Globus pallidus (tissue), 1 donor: ENCODE data around the gene BCL7A.
A peak's percentile ranks its signal among the peaks of the same experiment; 100 is the strongest.
"Not testable (repeated sequence)": the region's sequence is repeated elsewhere in the genome, so short reads cannot be mapped to it uniquely, and the experiment has no call there.

Source experiments
- DNase-seq: peaks from one replicate; pipeline ENCODE4 v3.0.0-alpha.2; 2015; ENCODE audit warnings: low spot score

The BCL7A gene

DNA sequence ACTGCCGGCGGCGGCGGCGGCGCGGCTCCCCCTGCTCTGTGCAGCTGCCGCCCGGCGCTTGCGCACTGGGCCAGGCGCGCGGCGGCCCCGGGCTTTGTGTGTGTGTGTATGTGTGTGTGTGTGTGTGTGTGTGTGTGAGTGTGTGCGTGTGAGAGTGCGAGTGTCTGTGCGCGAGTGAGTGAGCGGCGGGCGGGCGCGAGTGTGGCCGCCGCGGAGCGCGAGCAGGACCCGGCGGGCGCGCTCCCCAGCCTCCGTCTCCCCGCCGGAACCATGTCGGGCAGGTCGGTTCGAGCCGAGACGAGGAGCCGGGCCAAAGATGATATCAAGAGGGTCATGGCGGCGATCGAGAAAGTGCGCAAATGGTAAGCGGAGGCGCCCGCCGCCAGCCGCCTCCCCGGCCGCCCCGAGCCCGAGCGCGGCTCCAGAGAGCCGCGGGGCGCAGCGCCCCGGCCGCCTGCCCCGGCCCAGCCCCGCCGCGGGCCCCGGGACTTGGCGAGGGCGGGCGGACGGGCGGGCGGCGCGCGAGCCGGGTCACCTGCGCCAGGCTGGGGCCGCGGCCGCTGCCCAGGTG is at the start of gene BCL7A:
Gene BCL7A (plus strand): TSS at position 63 of the 571 bp plus-strand sequence. CDS start 208 bp downstream, at position 271.
- DNase-seq: peak; percentile 75

DNA sequence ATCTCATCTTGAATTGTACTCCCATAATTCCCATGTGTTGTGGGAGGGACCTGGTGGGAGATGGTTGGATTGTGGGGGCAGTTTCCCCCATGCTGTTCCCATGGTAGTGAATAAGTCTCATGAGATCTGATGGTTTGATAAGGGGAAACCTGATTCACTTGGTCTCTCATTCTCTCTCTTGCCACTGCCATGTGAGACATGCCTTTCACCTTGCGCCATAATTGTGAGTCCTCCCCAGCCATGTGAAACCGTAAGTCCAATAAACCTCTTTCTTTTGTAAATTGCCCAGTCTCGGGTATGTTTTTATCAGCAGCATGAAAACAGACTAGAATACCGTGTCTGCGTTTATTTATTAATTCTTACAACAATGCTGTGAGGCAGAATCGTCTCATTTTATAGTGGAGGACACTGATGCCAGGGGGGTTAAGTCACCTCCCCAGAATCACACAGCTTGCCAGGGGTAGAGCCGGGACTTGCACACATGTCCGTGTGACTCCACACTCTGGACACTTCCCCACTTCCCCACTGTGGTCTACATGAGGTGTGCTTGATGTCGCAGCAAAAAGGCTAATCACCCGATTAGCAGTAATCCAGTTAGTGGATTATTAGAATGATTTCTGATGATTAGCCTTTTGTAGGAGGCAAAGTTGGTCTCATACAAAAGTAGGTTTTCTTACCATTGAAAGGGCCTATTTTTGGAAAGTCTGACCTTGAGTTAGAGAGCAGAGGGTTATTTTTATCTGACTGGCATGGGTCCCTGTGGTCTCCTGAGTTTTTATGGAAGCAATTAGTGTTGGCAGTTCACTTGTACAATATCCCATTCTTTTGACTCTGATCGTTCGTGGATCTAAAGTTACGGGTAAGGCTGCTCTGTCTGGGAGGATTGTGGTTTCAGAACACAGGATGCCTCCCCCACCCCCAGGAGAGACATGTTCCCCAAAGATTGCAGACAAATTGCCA is 47.4 kb upstream of the BCL7A start:
- no peak for DNase-seq

- DNase-seq: no peak
Observed at GRCh38 chr12:121975021-121975420, 46.7 kb upstream of the BCL7A start.

- DNase-seq: no peak
Observed at GRCh38 chr12:121976950-121977349, 44.7 kb upstream of the BCL7A start.

DNA sequence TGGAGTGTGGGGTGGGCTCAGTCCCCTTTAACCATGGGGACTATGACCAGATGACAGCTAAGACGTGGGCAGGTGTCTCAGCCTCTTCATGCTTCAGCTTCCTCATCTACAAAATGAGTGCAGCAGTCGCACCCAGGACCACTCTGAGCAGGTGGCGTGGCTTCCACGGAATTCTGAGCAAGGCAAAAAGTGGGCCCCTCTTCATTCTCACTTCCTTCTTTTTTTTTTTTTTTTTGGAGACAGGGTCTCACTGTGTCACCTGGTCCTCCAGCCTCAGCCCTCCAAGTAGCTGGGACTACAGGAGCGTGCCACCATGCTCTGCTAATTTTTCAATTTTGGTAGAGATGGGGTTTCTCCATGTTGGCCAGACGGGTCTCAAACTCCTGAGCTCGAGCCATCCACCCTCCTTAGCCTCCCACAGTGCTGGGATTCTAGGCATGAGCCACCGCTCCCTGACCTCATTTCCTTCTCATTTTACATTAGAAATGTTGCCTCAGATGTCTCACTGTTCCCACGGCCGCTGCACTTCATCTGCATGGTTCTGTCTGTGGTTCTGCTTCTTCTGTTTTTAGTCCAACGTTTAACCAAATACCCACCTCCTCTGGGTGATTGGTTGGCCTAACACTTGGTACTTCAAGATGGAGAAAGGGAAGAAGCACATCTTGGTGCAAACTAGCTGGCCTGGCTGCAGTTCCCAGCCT is 41.3 kb upstream of the BCL7A start:
- no peak for DNase-seq

DNA sequence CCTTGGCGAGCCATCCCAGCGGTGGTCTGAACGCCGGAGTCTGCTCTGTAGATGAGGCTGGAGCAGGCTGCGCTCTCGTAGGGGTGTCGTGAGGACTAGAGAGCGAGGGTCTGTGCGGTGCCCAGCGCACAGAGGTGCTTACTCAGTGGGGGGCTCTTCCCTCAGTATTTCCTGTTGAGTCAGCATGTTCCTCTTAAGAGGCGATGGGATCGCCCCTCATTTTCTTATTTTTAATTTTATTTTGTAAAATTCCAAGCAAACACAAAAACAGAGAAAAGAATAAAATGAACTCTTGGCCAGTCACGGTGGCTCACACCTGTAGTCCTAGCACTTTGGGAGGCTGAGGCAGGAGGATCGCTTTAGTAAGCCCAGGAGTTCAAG is 40.8 kb upstream of the BCL7A start:
- DNase-seq: no peak

DNA sequence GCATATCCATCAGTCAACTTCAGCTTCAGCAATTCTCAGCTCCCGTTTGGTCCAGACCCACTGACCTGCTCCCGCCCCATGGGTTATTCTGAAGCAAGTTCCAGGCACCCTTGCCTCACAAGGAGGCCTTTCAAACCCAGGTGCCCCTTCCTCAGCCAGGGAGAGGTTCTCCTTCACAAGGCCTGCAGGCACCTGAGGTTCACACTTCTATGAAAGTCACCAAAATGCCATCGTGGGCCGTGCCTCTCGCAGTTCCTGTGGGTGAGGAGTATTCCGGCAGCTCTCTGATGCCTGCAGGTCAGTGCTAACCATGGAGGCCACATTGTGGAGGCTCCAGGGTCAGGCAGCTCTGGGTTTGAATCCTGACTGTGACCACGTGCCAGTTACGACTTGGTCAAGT is 40.2 kb upstream of the BCL7A start:
- no peak for DNase-seq

- no peak for DNase-seq
Observed at GRCh38 chr12:121982950-121983349, 38.7 kb upstream of the BCL7A start.

GRCh38 chr12:121983536-121984210 is 38.0 kb upstream of the BCL7A start:
- DNase-seq: no peak

DNA sequence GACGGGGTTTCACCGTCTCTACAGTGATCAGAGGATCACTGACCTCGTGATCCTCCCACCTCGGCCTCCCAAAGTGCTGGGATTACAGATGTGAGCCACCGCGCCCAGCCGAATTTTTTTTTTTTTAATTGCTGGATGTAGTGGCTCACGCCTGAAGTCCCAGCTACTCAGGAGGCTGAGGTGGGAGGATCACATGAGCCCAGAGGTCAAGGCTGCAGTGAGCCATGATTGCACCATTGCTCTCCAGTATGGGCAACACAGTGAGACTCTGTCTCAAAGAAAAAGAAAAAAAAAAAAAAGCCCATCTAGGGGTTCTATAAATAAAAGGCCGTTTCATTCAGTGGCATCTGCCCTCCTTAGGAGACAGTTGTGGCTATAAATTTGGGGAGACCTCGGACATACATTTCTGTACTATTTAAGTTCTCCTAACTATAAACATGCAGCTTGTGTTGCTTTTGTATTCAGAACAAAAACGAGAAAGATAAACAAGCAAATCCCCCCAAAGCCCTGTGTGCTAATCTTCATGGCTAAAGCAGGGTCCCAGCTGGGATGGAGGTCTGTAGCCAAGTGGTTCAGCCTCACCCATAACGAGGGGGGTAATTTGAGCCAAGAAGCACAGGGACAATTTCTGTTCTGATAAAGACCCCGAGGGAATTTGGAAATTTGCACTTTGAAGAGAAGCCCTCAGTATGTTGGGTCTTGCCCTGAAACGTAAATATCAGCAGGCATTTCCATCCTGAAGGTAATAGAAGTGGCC is 35.0 kb upstream of the BCL7A start:
- no peak for DNase-seq

GRCh38 chr12:121988519-121988918 is 33.2 kb upstream of the BCL7A start:
- DNase-seq: not testable (repeated sequence)

- DNase-seq: no peak
Observed at GRCh38 chr12:121989276-121990113, 32.2 kb upstream of the BCL7A start.

GRCh38 chr12:121990114-121990647 is 31.5 kb upstream of the BCL7A start:
- no peak for DNase-seq

DNA sequence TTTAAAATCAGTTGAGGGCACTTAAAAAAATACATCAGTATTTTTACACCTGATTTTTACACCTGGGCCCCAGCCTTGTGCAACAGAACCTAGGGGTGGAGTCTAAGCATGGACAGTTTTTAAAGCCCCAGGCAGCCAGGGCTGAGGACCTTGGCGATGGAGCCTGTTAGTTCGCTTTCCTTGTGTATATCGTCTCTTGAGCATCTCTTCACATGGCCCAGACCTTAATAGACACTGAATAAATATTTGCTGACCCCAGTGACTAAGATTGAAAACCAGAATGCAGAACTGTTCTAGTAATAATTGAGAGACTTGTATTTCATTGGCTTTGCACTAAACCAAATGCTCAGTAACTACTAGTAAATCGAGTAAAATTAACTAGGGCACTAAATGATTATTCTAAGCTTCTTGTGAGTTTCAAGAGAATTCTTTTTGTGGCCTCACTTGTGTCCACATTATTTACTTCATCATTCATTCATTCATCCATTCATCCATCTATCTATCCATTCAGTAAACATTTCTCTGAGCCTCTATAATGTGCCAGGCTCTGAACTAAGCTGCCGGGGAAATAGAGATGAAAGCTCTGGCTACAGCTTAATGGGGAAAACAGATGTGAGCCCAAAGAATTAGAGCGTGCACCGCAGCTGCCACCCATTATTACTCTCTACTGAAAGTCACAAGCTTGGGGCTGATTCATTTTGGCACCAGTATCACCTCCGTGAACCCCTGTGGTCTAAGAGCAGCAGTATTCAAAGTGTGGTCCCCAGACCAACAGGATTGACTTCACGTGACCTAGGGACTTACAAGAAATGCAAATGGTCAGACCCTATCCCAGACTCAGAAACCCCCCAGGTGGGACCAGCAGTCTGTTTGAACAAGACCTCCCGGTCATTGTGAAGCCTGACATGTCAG is 30.7 kb upstream of the BCL7A start:
- no peak for DNase-seq

DNA sequence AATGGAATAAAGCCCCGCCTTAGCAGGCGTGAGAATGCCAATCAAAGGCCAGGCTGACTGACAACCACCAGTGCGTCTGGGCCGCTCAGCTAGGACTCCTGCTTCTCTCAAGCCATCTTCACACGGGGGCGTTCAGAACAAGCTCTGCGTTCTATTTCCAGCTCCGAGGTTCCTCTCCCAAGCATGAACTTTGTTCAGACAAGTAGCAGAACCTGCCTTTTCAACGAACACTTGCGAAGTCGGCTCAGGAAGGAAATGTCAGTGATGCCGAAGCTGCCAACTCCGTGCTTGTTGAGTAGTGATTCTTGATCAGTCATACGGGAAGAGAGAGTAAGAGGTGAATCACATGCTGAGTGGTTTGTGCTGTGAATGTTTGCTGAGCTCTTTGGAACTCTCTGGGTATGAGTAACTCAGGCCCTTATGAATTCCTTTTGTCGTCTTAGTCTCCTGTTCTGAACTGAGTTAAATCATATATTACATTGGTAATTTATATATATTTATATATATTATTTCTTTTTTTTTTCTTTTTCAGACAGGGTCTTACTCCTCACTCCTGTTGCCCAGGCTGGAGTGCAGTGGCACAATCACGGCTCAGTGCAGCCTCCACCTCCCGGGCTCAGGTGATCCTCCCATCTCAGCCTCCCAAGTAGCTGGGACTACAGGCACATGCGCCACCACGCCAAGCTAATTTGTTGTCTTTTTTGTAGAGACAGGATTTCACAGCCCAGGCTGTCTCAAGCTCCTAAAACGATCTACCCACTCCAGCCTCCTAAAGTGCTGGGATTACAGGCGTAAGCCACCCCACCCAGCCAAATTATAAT is 29.4 kb upstream of the BCL7A start:
- DNase-seq: peak; percentile 21

GRCh38 chr12:121996050-121996944 is 25.4 kb upstream of the BCL7A start:
- DNase-seq: no peak

GRCh38 chr12:121996945-121997612 is 24.6 kb upstream of the BCL7A start:
- DNase-seq: no peak
